Erythroblast (primary cell): ENCODE data around the gene FAM81B.
A peak's percentile ranks its signal among the peaks of the same experiment; 100 is the strongest.

Source experiments
- DNase-seq, 2 experiments: peaks; one replicate each; lab custom pipeline; 2025; lab: John Stamatoyannopoulos, UW
- GATA1 ChIP-seq: IDR thresholded peaks from 2 replicates; pipeline ENCODE4 v1.6.1; 2011; ENCODE audit warnings: low read depth, mild to moderate bottlenecking, control low read depth, low read length, moderate library complexity
- POLR2A ChIP-seq: IDR thresholded peaks from 2 replicates; pipeline ENCODE4 v1.6.1; 2011; ENCODE audit warnings: mild to moderate bottlenecking, low read length

Gene FAM81B

GRCh38 chr5:95471487-95471886 is 80.3 kb downstream of the FAM81B start:
- no peak for DNase-seq
- TF ChIP-seq POLR2A (no peak), GATA1 (no peak)

DNA sequence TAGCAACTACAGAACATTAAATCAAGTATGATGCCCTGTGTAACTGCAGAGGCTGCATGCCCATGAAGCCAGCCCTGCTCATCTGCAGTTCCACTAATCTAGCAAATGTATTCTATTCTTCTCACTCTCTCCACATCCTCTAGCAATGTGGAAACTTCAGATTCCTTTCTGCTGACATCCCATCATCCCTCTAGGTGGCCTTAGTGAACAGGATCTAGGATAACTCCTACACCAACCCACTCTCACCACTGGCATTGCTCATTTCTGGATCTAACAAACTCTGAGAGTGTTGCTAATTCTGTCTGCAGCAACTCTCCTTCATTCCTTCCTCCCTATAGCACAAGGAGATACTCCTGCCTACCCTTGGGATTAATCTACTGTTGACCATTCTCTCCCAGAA is 80.8 kb downstream of the FAM81B start:
- no peak for TF ChIP-seq GATA1
- no peak for TF ChIP-seq POLR2A
- DNase-seq, result no peak

- TF ChIP-seq POLR2A (no peak), GATA1 (no peak)
- DNase-seq, result no peak
Measured at GRCh38 chr5:95484421-95484820, 93.3 kb downstream of the FAM81B start.

DNA sequence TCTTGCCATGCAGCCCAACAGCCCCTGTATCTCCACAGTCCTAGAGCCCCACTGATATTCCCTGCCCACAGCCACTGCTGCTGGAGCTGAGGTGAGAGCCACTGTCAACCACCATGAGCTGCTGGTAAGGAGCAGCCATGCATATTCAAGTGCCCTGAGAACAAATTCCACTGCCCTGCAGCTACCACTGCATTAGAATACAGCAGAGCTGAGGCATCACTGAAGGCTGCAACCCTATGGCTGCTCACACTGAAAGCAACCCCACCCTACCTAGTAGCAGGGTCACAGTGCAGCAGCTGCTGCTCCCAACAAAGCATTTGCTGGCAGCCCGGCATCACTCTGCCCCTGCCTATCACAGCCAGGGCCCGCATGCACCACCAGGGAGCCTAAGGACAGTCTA is 95.0 kb downstream of the FAM81B start:
- TF ChIP-seq POLR2A, result no peak
- TF ChIP-seq GATA1, result no peak
- DNase-seq, result peak in 1 of 2 experiments; percentile 36

GRCh38 chr5:95487880-95488279 is 96.7 kb downstream of the FAM81B start:
- no peak for TF ChIP-seq GATA1
- TF ChIP-seq POLR2A, result no peak

More at GRCh38 chr5:95487880-95488279, 96.7 kb downstream of the FAM81B start:
- peak; percentile 5 to 9 for DNase-seq
